Left renal cortex interstitium (tissue), 4 donors: Measurements from ENCODE around the gene KLK2. TPM values are rescaled to one million over a fixed set of nuclear protein-coding genes. Genes with fewer than 3 reads are reported as not detected.
"Not testable (repeated sequence)": the region's sequence is repeated elsewhere in the genome, so short reads cannot be mapped to it uniquely, and the experiment has no call there.

Experiments used
- DNase-seq, 4 donors: peaks; one replicate each; pipeline ENCODE4 v3.0.0-alpha.2; 2013; ENCODE audit warnings: low read depth in 4 of 4, low spot score in 2 of 4, missing footprints in 1 of 4
- polyA plus RNA-seq, 4 donors: library from polyadenylated mRNA; unstranded; fragments of 120-200 nt; gene quantifications; one replicate each; pipeline ENCODE4 v1.2.1, GENCODE V29; 2013; ENCODE audit not compliant: insufficient read length in 4 of 4

KLK2 gene
- polyA plus RNA-seq, 4 donors: 0.39 to 0.42 TPM; not detected in 2

- no peak for DNase-seq
Observed at GRCh38 chr19:50891253-50891625, 18.0 kb downstream of the KLK2 start.

DNA sequence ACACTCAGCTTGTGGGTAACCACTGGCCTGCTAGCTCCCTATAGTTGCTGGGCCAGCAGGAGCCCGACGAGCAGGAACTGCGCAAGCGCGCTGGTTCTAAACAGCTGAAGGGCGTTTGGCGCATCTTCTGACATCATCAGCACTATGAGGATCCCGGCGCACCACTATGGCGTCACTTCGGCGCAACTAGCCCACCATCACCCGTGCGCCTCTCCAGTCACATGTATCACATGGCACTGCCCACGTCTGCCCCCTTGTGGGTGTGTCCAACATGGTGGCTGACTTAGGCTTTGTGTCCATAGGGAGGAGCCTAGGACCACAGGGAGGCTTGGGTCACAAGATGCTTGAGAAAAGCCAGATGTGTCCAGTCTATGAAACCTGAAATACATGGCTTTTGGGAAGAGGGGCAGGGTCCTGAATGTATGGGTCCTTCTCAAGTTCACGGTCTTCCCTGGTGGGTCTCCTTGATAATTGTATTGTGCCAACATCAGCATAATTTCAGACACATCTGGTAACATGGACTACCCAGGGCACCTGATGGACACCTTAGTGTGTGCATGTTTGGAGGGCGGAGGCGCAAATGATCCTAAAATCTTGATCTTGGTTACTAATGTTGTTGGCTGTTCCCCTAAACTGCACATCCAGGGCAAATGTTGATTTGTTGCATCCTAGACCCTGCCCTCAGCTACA, 20.0 kb downstream of the KLK2 start:
- DNase-seq: no peak

GRCh38 chr19:50894478-50895356, 21.5 kb downstream of the KLK2 start:
- no peak for DNase-seq

GRCh38 chr19:50896089-50896590, 22.9 kb downstream of the KLK2 start:
- DNase-seq: not testable (repeated sequence)

- DNase-seq: peak in 2 of 4 donors; percentile 23 to 44
Observed at GRCh38 chr19:50896591-50897190, 23.5 kb downstream of the KLK2 start.

DNA sequence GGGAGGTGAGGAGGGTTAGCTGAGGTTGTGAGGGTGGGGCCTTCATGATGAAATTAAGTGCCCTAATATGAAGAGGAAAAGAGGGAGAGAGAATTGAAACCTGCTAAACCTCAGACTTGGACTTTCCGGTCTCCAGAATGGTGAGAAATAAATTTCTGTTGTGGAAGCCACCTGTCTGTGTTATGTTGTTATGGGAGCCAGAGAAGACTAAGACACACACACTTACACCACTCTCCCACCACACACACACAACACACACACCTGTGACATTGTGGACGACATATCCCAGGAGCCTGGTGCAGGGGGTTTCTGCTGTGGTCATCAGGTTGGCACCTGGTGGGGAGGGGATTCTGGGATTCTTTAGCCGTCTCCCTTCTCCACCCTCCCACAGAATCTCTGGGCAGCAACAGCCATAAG, 24.0 kb downstream of the KLK2 start:
- DNase-seq: no peak

GRCh38 chr19:50897612-50898011, 24.4 kb downstream of the KLK2 start:
- no peak for DNase-seq

GRCh38 chr19:50898018-50898417, 24.8 kb downstream of the KLK2 start:
- no peak for DNase-seq

GRCh38 chr19:50899569-50899968, 26.3 kb downstream of the KLK2 start:
- DNase-seq: no peak

DNA sequence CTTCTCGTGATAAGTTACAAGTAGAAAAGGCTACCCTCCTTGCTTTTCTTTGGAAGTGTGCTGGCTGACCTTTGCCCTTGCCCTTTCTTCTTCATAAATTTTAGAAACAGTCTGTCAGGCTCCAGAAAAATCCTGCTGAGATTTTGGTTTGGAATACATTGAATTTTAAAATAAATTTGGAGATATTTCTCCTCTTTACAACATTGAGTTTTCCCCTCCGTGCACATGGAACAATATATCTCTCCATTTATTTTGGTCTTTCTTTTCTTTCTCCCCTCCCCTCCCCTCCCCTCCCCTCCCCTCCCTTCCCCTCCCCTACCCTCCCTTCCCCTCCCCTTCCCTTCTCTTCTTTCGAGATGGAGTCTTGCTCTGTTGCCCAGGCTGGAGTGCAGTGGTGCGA, 29.4 kb downstream of the KLK2 start:
- DNase-seq: no peak

GRCh38 chr19:50906217-50906616, 33.0 kb downstream of the KLK2 start:
- no peak for DNase-seq

GRCh38 chr19:50908336-50908735, 35.1 kb downstream of the KLK2 start:
- DNase-seq: no peak

DNA sequence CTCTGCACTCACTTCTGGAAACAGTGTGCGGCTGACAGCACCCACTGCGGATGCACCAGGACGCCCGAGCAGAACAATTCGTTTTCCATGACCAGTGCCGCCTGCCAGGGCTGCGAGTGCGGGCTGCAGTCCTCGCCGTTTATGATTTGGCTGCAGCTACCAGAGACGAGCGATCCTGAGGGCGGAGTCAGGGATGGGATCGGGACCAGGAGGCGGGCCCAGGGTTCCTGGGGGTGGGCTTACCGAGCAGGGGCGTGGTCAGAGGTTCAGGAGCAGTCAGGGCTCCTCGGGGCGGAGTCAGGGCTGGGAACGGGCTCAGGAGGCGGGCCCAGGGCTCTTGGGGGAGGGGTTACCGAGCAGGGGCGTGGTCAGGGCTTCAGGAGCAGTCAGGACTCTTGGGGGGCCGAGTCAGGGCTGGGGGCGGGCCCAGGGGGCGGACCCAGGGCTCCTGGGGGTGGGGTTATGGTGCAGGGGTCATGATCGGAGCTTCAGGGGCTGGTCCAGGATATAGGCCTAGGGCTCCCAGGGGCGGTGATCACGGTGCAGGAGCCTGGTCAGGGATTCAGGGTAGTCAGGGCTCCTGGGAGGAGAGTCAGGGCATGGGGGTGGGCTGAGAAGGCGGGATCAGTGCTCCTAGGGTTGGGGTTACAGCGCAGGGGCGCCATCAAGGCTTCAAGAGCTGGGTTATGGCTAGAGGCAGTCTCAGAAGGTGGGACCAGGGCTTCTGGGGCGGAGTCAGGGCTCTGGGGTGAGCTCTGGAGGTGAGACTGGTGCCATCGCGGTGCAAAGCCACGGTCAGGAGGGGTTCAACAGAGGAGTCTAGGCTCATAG, 36.2 kb downstream of the KLK2 start:
- peak in 1 of 4 donors; percentile 36 for DNase-seq

GRCh38 chr19:50910722-50911121, 37.5 kb downstream of the KLK2 start:
- DNase-seq: no peak

GRCh38 chr19:50911206-50912101, 38.2 kb downstream of the KLK2 start, which contains the start of gene KLK4:
Gene KLK4, minus strand, starts transcription at chr19:50911395. Its CDS starts 657 bp downstream, at chr19:50910738.
- DNase-seq: no peak

DNA sequence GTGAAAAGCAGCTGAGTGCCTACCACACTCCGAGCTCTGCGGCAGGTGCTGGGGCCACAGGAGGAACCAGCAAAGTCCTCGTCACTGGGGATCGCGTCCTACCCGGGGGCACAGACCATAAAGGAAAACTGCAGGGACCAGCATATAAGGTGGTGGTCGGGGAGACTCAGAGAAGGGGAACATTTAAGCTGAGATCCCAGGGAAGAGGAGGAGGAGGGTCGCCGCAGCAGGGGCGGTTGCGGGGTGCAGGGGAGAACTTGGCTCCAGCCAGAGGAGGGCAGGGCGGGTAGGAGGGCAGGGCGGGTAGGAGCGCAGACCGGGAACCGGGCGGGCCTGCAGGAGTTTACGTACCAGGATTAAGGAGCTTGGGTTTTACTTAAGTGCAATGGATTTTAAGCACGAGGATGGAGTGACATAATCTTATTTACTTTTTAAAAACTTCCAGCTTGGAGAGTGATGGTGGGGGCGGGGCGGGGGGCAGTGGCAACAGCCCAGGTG, 38.9 kb downstream of the KLK2 start:
- no peak for DNase-seq

DNA sequence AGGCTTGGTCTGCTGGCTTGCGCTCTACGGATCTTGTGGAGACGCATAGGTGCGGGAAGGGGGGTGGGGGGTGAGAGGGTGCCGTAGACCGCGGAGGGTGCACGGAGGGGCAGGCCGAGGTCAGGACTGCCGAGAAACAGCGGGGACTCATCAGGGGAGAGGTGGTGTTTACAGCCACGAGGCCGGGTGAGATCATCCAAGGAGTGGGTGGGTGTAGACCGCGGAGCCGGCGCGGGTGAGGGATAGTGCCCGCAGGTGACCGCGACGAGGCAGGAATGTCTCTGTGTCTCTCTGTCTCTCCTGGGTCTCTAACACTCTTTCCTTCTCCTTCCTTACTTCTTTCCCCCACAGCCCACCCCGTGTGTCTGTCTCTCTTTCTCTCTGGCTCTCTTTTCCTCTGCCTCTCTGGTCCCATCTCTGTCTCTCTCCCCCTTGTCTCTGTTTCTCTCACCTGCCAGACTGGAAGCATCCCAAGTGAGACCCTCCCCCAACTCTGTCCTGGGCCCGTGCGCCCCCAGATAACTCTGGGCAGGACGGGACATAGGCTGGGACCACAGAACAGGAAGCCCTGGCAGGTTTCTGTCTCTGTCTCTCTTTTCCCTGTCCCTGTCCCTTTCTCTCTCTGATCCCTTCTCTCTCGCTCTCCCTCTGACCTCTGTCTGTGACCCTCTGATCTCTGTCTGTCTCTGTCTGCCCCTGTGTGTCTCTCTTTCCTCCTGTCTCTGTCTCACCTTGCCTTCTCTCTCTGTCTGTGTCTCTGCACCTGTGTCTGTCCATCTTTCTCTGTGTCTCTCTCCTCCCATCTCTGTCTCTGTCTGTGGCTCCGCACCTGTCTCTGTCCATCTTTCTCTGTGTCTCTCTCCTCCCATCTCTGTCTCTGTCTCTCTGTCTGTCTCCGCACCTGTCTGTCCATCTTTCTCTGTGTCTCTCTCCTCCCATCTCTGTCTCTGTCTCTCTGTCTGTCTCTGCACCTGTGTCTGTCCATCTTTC, 39.8 kb downstream of the KLK2 start:
- no peak for DNase-seq

- DNase-seq: no peak
Observed at GRCh38 chr19:50916069-50916468, 42.8 kb downstream of the KLK2 start.
